Psoas muscle (tissue), 8 donors: ENCODE measurements around the gene NIPA2. TPM values are rescaled to one million over a fixed set of nuclear protein-coding genes. Genes with fewer than 3 reads are reported as not detected.

Source experiments
- ATAC-seq, 4 donors: fragments of 200-7000 bp; cut with Tn5 transposase; one replicate each; pipeline ENCODE4 v1.9.1; 2020; ENCODE audit warnings: moderate library complexity in 3 of 4, mild to moderate bottlenecking in 2 of 4
- DNase-seq, 2 donors: peaks; one replicate each; pipeline ENCODE4 v3.0.0-alpha.2; 2020
- H3K27ac ChIP-seq: fragments of 200-600 bp; one replicate; pipeline ENCODE4 v1.8.0; 2022
- H3K27me3 ChIP-seq, 3 donors: fragments of 200-600 bp in 1 of 3; one replicate each; pipeline versions ENCODE4 v1.6.1 to v1.8.0; 2013 to 2022; ENCODE audit warnings: low read length in 2 of 3, mild to moderate bottlenecking in 2 of 3, moderate library complexity in 1 of 3; ENCODE audit not compliant: insufficient read depth in 3 of 3
- H3K36me3 ChIP-seq, 2 donors: fragments of 200-600 bp in 1 of 2; one replicate each; pipeline versions ENCODE4 v1.6.1 to v1.8.0; 2013 to 2022; ENCODE audit warnings: low read depth in 1 of 2, mild to moderate bottlenecking in 1 of 2, moderate library complexity in 1 of 2; ENCODE audit not compliant: insufficient read depth in 1 of 2
- H3K4me1 ChIP-seq: fragments of 200-600 bp; one replicate; pipeline ENCODE4 v1.8.0; 2022
- H3K4me3 ChIP-seq: fragments of 200-600 bp; one replicate; pipeline ENCODE4 v1.8.0; 2022; ENCODE audit warnings: mild to moderate bottlenecking
- H3K9me3 ChIP-seq: fragments of 200-600 bp; one replicate; pipeline ENCODE4 v1.8.0; 2022
- CTCF ChIP-seq: fragments of 200-600 bp; IDR thresholded peaks from one replicate; pipeline ENCODE4 v1.8.0; 2022; ENCODE audit warnings: antibody characterized with exemption
- WGBS, 3 donors: extraction: QIAGEN DNeasy Blood & Tissue Kit; methylation state at CpG; one replicate each; pipeline versions ENCODE4 v1.1.6 to v1.1.7; 2013; 5-methylcytosine and 5-hydroxymethylcytosine counted together
- intact Hi-C, 2 donors: fragments of 100-400 bp; cut with DNase I; formaldehyde crosslinking; loops; one replicate each; pipeline versions ENCODE4 v1.11.0 to v1.14.2; 2022
- polyA plus RNA-seq, 3 donors: library from polyadenylated mRNA; stranded (reverse); fragments of 200-250 nt; gene quantifications; one replicate each; pipeline ENCODE4 v1.2.3, GENCODE V29; 2013
- total RNA-seq, 4 donors: library from RNA; stranded (reverse); fragmentation: NEBNext Ultra II Directional in 2 of 4; extraction: Animal tissue kit (Norgen Biotek cat#: 25700) in 2 of 4; gene quantifications; one replicate each; pipeline versions ENCODE4 v1.2.1 to v1.2.4, GENCODE V29; 2021 to 2023
- donor health status: healthy with polysubstance abuse.
- donor health status: DM: no; HTN: no; CAD: no; lungs with moderate emphysema.
- donor health status: Bipolar disorder and iron deficiency.
- donor health status: healthy.
- donor health status: DM: yes; HTN: yes; CAD: no.
- donor health status: DM: no; HTN: no; CAD: no.
- donor health status: DM: no; HTN: no; CAD: no.
- donor health status: DM: yes; HTN: yes; CAD: no.

NIPA2 gene
- total and polyA plus RNA-seq, 7 donors: 11.3 to 61.8 (median 28.2) TPM

DNA sequence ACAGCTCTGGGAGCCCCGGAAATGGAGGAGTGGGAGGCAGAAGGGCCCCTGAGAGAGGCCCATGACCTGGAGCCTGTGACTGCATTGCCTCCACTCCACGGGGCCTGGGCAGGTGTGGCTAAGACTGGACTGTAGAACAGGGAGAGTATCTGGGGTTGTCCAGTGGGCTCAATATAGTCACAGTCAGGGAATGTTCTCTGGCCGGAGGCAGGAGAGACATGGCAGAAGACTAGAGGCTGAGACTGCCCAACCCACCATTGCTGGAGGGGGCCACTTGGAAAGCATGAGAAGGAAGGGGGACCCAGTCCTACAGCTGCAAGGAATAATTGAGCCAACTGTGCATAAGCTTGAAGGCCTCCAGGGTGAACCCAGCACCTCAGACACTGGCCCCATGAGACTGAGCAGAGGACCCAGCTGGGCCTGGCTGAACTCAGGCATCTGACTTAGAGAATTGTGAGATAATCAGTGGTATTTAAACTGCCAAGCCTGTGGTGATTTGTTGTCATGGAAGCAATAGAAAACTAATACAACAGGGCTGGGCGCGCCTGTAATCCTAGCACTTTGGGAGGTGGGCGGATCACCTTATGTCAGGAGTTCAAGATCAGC is 33.1 kb downstream of the NIPA2 start:
- no peak overlapping the region for H3K4me3 ChIP-seq
- no peaks in the 10 kb centered on the region for H3K27me3 ChIP-seq
- TF ChIP-seq CTCF: no peak
- H3K27ac ChIP-seq: no peak overlapping the region
- no peak for ATAC-seq
- WGBS, 3 donors: 91 to 96% (median 95%) methylated on average over 6 of the region's 6 CpGs
- H3K4me1 ChIP-seq: no peaks in the 10 kb centered on the region
- intact Hi-C loops: no loop called here
- DNase-seq: no peak
- H3K9me3 ChIP-seq: no peaks in the 10 kb centered on the region
- peaks cover 11 to 93% of the 10 kb centered on the region in 2 donors for H3K36me3 ChIP-seq

DNA sequence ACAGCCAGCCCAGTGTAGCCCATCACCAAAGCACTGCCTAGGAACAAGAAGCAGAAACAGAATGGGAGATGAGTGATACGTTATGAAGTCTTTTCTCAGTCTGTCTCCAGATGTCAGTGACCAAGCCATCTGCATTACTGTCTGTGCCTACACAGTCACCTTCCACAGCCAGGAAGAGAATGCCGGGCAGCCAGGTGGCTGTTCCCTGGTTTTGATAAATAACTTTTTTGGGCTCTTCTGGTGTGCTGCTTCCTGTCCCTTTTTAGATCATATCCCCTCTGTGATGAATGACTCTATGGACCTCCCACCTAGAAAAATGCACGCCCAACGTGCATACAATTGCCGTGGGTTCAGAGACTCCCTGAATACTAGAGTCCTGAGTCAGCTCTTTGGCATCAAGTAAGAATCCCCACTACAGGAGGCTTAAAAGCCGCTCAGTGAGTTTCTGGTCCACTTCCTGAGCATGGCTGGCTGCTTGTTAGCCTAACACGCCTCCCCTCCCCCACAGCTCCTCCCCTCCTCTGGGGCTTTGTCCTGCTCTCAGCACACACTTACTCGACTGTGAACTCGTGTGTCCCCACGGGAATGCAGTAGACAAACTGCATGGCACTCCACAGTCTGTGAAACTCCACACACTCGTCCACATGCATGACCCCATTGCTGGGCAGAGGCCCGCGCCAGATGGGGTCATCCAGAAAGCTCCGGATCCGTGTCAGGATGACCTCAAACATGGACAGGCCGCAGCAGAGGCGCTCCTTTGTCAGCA is 34.7 kb downstream of the NIPA2 start:
- no peak for TF ChIP-seq CTCF
- H3K27ac ChIP-seq: no peak overlapping the region
- no peaks in the 10 kb centered on the region for H3K9me3 ChIP-seq
- no peaks in the 10 kb centered on the region for H3K4me1 ChIP-seq
- no peak overlapping the region for H3K4me3 ChIP-seq
- intact Hi-C loops: no loop called here
- ATAC-seq: no peak
- H3K27me3 ChIP-seq: no peaks in the 10 kb centered on the region
- no peak for DNase-seq
- H3K36me3 ChIP-seq: peaks cover 7 to 91% of the 10 kb centered on the region in 2 donors
- WGBS, 3 donors: 78 to 81% (median 81%) methylated on average over 17 of the region's 17 CpGs

GRCh38 chr15:22873841-22874240 is 35.4 kb downstream of the NIPA2 start:
- H3K4me1 ChIP-seq: no peaks in the 10 kb centered on the region
- intact Hi-C loops: no loop called here

DNA sequence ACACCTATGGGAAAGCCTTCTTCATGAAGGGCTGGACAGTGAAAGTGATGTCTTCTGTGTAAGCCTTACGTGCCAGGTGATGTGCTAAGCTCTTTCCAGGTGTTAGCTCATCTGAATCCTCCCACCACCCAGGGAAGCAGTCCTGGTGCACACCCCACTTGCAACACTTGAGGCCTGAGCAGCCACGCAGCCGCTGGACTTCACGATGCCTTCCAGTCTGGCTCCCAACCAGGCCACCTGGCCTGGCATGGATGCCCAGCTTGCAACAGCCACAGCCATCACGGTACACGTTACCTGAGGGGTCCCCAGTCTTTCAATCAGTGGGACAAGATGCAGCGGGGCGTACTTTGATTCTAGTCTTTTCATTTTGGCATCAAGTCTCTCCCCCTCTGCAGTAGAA is 35.8 kb downstream of the NIPA2 start:
- Histone ChIP-seq H3K9me3 (no peaks in the 10 kb centered on the region), H3K36me3 (peaks cover 2 to 82% of the 10 kb centered on the region in 2 donors), H3K4me3 (no peak overlapping the region), H3K27ac (no peak overlapping the region), H3K27me3 (no peaks in the 10 kb centered on the region), H3K4me1 (no peaks in the 10 kb centered on the region)
- WGBS, 3 donors: 91 to 94% (median 92%) methylated on average over 8 of the region's 8 CpGs
- no peak for ATAC-seq
- no peak for TF ChIP-seq CTCF
- intact Hi-C loops: no loop called here
- no peak for DNase-seq

More at GRCh38 chr15:22873841-22874240, 35.4 kb downstream of the NIPA2 start:
- DNase-seq: no peak
- ATAC-seq: no peak
- H3K9me3 ChIP-seq: no peaks in the 10 kb centered on the region
- no peaks in the 10 kb centered on the region for H3K27me3 ChIP-seq
- TF ChIP-seq CTCF: no peak
- WGBS, 3 donors: 92 to 97% (median 97%) methylated on average over 9 of the region's 9 CpGs
- no peak overlapping the region for H3K4me3 ChIP-seq
- H3K27ac ChIP-seq: no peak overlapping the region
- H3K36me3 ChIP-seq: peaks cover 7 to 83% of the 10 kb centered on the region in 2 donors
